ENCODE results near the gene OR52B6.

GRCh38 chr11:5541427-5541826 is 39.2 kb upstream of the OR52B6 start:
- TF ChIP-seq CTCF (IDR thresholded peaks at IDR 0.05) (no peak), POLR2A (IDR thresholded peaks at IDR 0.05) (no peak)

Data from heart left ventricle (tissue), 13 donors.